Astrocyte (in vitro differentiated cells and primary cell): ENCODE data around the gene TSACC. TPM values are rescaled to one million over a fixed set of nuclear protein-coding genes. Genes with fewer than 3 reads are reported as not detected.

Experiments used
- DNase-seq: peaks from one replicate; pipeline ENCODE4 v3.0.0-alpha.2; 2010; ENCODE audit warnings: low read depth
- FAIRE-seq: peaks from 2 replicates; lab custom pipeline; 2011; peaks lifted over from hg19 to GRCh38; lab: Jason Lieb, UNC
- H2AFZ ChIP-seq: 2 replicates; pipeline ENCODE4 v1.6.0; 2012; ENCODE audit warnings: low read depth, low read length, inconsistent platforms
- H3K27ac ChIP-seq: 2 replicates; pipeline ENCODE4 v1.5.1; 2011; ENCODE audit warnings: low read depth, low read length, inconsistent platforms
- H3K27me3 ChIP-seq: 2 replicates; pipeline ENCODE4 v1.6.0; 2011; ENCODE audit warnings: low read length, inconsistent platforms; ENCODE audit not compliant: insufficient read depth
- H3K36me3 ChIP-seq: 2 replicates; pipeline ENCODE4 v1.5.1; 2011; ENCODE audit warnings: low read length, inconsistent platforms; ENCODE audit not compliant: insufficient read depth
- H3K4me1 ChIP-seq: 2 replicates; pipeline ENCODE4 v1.5.1; 2011; ENCODE audit warnings: low read length, inconsistent platforms; ENCODE audit not compliant: insufficient read depth
- H3K4me2 ChIP-seq: 2 replicates; pipeline ENCODE4 v1.6.0; 2012; ENCODE audit warnings: low read length, inconsistent platforms
- H3K4me3 ChIP-seq: 2 replicates; pipeline ENCODE4 v1.5.1; 2011; ENCODE audit warnings: low read depth, mild to moderate bottlenecking, low read length, inconsistent platforms; ENCODE audit not compliant: insufficient read depth
- H3K79me2 ChIP-seq: 2 replicates; pipeline ENCODE4 v1.6.0; 2012; ENCODE audit warnings: mild to moderate bottlenecking, low read length, inconsistent platforms; ENCODE audit not compliant: insufficient read depth
- H3K9ac ChIP-seq: 2 replicates; pipeline ENCODE4 v1.6.0; 2012; ENCODE audit warnings: mild to moderate bottlenecking, low read length, inconsistent platforms
- H3K9me3 ChIP-seq: 2 replicates; pipeline ENCODE4 v1.5.1; 2012; ENCODE audit warnings: low read depth, mild to moderate bottlenecking, low read length, inconsistent platforms; ENCODE audit not compliant: insufficient read depth
- H4K20me1 ChIP-seq: 2 replicates; pipeline ENCODE4 v1.6.0; 2012; ENCODE audit warnings: low read length, inconsistent platforms; ENCODE audit not compliant: insufficient read depth
- H3K27ac Mint-ChIP-seq: one replicate; pipeline ENCODE4 v1.8.0; 2021; ENCODE audit warnings: mild to moderate bottlenecking, mixed read lengths; ENCODE audit not compliant: unreplicated experiment
- H3K27me3 Mint-ChIP-seq: one replicate; pipeline ENCODE4 v1.8.0; 2021; ENCODE audit warnings: low read depth, mixed read lengths; ENCODE audit not compliant: unreplicated experiment
- H3K36me3 Mint-ChIP-seq: one replicate; pipeline ENCODE4 v1.8.0; 2021; ENCODE audit warnings: low read depth, mixed read lengths; ENCODE audit not compliant: unreplicated experiment
- H3K4me1 Mint-ChIP-seq: one replicate; pipeline ENCODE4 v1.8.0; 2021; ENCODE audit warnings: low read depth, mixed read lengths; ENCODE audit not compliant: unreplicated experiment
- H3K4me3 Mint-ChIP-seq: one replicate; pipeline ENCODE4 v1.8.0; 2021; ENCODE audit warnings: mild to moderate bottlenecking, moderate library complexity, mixed read lengths; ENCODE audit not compliant: unreplicated experiment
- H3K9me3 Mint-ChIP-seq: one replicate; pipeline ENCODE4 v1.8.0; 2021; ENCODE audit warnings: mild to moderate bottlenecking, mixed read lengths; ENCODE audit not compliant: unreplicated experiment
- CTCF ChIP-seq: IDR thresholded peaks from 2 replicates; pipeline ENCODE4 v1.5.1; 2011; ENCODE audit warnings: low read depth, mild to moderate bottlenecking, inconsistent platforms, low read length, moderate library complexity; ENCODE audit not compliant: insufficient read depth
- EZH2 ChIP-seq: IDR thresholded peaks from 2 replicates; pipeline ENCODE4 v1.6.1; 2012; ENCODE audit warnings: mild to moderate bottlenecking, low read length, inconsistent platforms; ENCODE audit not compliant: insufficient read depth
- total RNA-seq: library from RNA; stranded (reverse); gene quantifications from 2 replicates; pipeline ENCODE4 v1.2.1, GENCODE V29; 2021

Gene TSACC
- total RNA-seq, 1 donor from 2014 or later = 1.0 TPM

- Histone ChIP-seq H4K20me1 (peaks cover 47% of the 10 kb centered on the region), H3K36me3 (peaks cover 39% of the 10 kb centered on the region), H3K4me2 (peak overlapping the region; percentile 86), H3K27ac (no peak overlapping the region), H3K27me3 (no peaks in the 10 kb centered on the region), H3K9ac (peak overlapping the region; percentile 42), H3K4me1 (peaks cover 17% of the 10 kb centered on the region), H3K79me2 (peaks cover 47% of the 10 kb centered on the region), H3K9me3 (no peaks in the 10 kb centered on the region), H3K4me3 (peak overlapping the region; percentile 93), H2AFZ (no peak overlapping the region)
- Mint-ChIP-seq H3K4me3 (peak overlapping the region; percentile 100), H3K27ac (peak overlapping the region; percentile 10), H3K4me1 (peaks cover 1% of the 10 kb centered on the region), H3K36me3 (peaks cover 10% of the 10 kb centered on the region), H3K27me3 (no peaks in the 10 kb centered on the region), H3K9me3 (peaks cover 2% of the 10 kb centered on the region)
- FAIRE-seq (no peak), DNase-seq (no peak)
- peak; percentile 14 for TF ChIP-seq CTCF
- no peak for TF ChIP-seq EZH2
These were observed 2.1 kb upstream of the TSACC start for GRCh38 chr1:156336242-156336641.

- Mint-ChIP-seq H3K4me3 (peak overlapping the region; percentile 100), H3K36me3 (peaks cover 10% of the 10 kb centered on the region), H3K27me3 (no peaks in the 10 kb centered on the region), H3K4me1 (peaks cover 1% of the 10 kb centered on the region), H3K27ac (peak overlapping the region; percentile 95), H3K9me3 (peaks cover 2% of the 10 kb centered on the region)
- Histone ChIP-seq H3K36me3 (peaks cover 35% of the 10 kb centered on the region), H3K27ac (peak overlapping the region; percentile 76), H3K9ac (peak overlapping the region; percentile 91), H3K27me3 (no peaks in the 10 kb centered on the region), H3K4me3 (peak overlapping the region; percentile 93), H3K79me2 (peaks cover 47% of the 10 kb centered on the region), H3K4me2 (peak overlapping the region; percentile 86), H3K9me3 (no peaks in the 10 kb centered on the region), H3K4me1 (peaks cover 17% of the 10 kb centered on the region), H4K20me1 (peaks cover 47% of the 10 kb centered on the region), H2AFZ (peak overlapping the region; percentile 89)
- no peak for TF ChIP-seq EZH2
- no peak for TF ChIP-seq CTCF
- no peak for DNase-seq
- FAIRE-seq = no peak
These were observed 1.1 kb upstream of the TSACC start for GRCh38 chr1:156337052-156337887.

GRCh38 chr1:156337888-156338179, 492 bp upstream of the TSACC start:
- peak overlapping the region; percentile 93 for H3K4me3 ChIP-seq
- peaks cover 2% of the 10 kb centered on the region for H3K9me3 Mint-ChIP-seq
- H3K4me1 Mint-ChIP-seq = peaks cover 1% of the 10 kb centered on the region

More at GRCh38 chr1:156337888-156338179, 492 bp upstream of the TSACC start:
- Mint-ChIP-seq H3K36me3 (peaks cover 10% of the 10 kb centered on the region), H3K27ac (peak overlapping the region; percentile 95), H3K27me3 (no peaks in the 10 kb centered on the region), H3K4me3 (peak overlapping the region; percentile 100)
- TF ChIP-seq CTCF (no peak), EZH2 (no peak)
- no peaks in the 10 kb centered on the region for H3K9me3 ChIP-seq
- peaks cover 17% of the 10 kb centered on the region for H3K4me1 ChIP-seq
- DNase-seq = no peak
- FAIRE-seq = no peak
- H2AFZ ChIP-seq = peak overlapping the region; percentile 89
- no peaks in the 10 kb centered on the region for H3K27me3 ChIP-seq
- peaks cover 29% of the 10 kb centered on the region for H3K36me3 ChIP-seq
- peaks cover 47% of the 10 kb centered on the region for H3K79me2 ChIP-seq
- peak overlapping the region; percentile 76 for H3K27ac ChIP-seq
- H4K20me1 ChIP-seq = peaks cover 43% of the 10 kb centered on the region
- peak overlapping the region; percentile 91 for H3K9ac ChIP-seq
- peak overlapping the region; percentile 86 for H3K4me2 ChIP-seq
